ENCODE measurements around the gene ZBTB7C. TPM values are rescaled to one million over a fixed set of nuclear protein-coding genes. Genes with fewer than 3 reads are reported as not detected.

Gene ZBTB7C
- total and polyA plus RNA-seq, 10 of the 15 experiments (the other 5 are each of a cell fraction or from before 2014, with no cell fraction given), result under 0.01 to 0.08 (median 0.01) TPM; not detected in 7

- TF ChIP-seq, protein P1, sequence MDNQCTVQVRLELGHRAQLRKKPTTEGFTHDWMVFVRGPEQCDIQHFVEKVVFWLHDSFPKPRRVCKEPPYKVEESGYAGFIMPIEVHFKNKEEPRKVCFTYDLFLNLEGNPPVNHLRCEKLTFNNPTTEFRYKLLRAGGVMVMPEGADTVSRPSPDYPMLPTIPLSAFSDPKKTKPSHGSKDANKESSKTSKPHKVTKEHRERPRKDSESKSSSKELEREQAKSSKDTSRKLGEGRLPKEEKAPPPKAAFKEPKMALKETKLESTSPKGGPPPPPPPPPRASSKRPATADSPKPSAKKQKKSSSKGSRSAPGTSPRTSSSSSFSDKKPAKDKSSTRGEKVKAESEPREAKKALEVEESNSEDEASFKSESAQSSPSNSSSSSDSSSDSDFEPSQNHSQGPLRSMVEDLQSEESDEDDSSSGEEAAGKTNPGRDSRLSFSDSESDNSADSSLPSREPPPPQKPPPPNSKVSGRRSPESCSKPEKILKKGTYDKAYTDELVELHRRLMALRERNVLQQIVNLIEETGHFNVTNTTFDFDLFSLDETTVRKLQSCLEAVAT (IDR thresholded peaks at IDR 0.05), result no peak
- no peak for TF ChIP-seq RB1 (IDR thresholded peaks at IDR 0.05; ENCODE audit: borderline replicate concordance)
- TF ChIP-seq YY1 (IDR thresholded peaks at IDR 0.05; ENCODE audit: low read depth, low read length), result peak; percentile 51; the same call in 1 of the 2 replicates
- TF ChIP-seq EZH2 (IDR thresholded peaks at IDR 0.05; ENCODE audit: borderline replicate concordance, control insufficient read depth, low read depth, low read length), result no peak
- TF ChIP-seq BHLHE40 (IDR thresholded peaks at IDR 0.05; ENCODE audit: borderline replicate concordance in 1 of 2, low read depth in 2 of 2, low read length in 1 of 2), result no peak
- no peak for TF ChIP-seq SREBF1 (IDR thresholded peaks at IDR 0.05; ENCODE audit: low read length)
Observed at GRCh38 chr18:48030616-48031480, 378.3 kb downstream of the ZBTB7C start (continued).

GRCh38 chr18:48029296-48029986, 379.7 kb downstream of the ZBTB7C start:
- ATAC-seq, result no peak
- Histone ChIP-seq H3K4me3 (no peak overlapping the region), H3K4me2 (ENCODE audit: control insufficient read depth, insufficient read depth) (no peak overlapping the region), H3K4me1 (ENCODE audit: control insufficient read depth, insufficient read depth, low read length) (no peaks in the 10 kb centered on the region), H4K20me1 (ENCODE audit: control insufficient read depth, insufficient read depth) (no peaks in the 10 kb centered on the region), H3K79me2 (ENCODE audit: control insufficient read depth, insufficient read depth, low read length) (no peaks in the 10 kb centered on the region), H3K27ac (ENCODE audit: control insufficient read depth, insufficient read depth) (no peak overlapping the region), H3K27me3 (replicated peaks in 1 of 2; ENCODE audit: control insufficient read depth in 2 of 2, insufficient read depth in 2 of 2, low read length in 1 of 2) (peaks cover 0 to 1% of the 10 kb centered on the region in 2 experiments; a peak in 1 of 4 replicates), H3K9me3 (replicated peaks; ENCODE audit: control insufficient read depth, insufficient read depth, low read length) (no peaks in the 10 kb centered on the region), H3K36me3 (ENCODE audit: control insufficient read depth in 2 of 2, insufficient read depth in 2 of 2, low read length in 1 of 2) (no peaks in the 10 kb centered on the region), H3K9ac (ENCODE audit: control insufficient read depth, insufficient read depth, low read length) (no peak overlapping the region), H2AFZ (ENCODE audit: control insufficient read depth, low read depth, low read length) (no peak overlapping the region)
- BruUV-seq (replicated peaks), result no TSS peak
- CTCF ChIA-PET, result interaction anchor here (1.0 to 1.4 kb wide), 2 partner anchors 248 to 252 kb away, joined by 3 to 4 read pairs; no protein-coding TSS in a partner anchor
- POLR2A ChIA-PET, result no interaction called here
- SMC1A ChIA-PET (ENCODE audit: uncharacterized antibody, unreplicated experiment), result no interaction called here
- RAD21 ChIA-PET (ENCODE audit: unreplicated experiment), result no interaction called here
- in situ Hi-C loops (cut with MboI) (loop anchor here (5.0 kb wide), 1 partner anchor 418 kb away; no protein-coding TSS in a partner anchor), intact Hi-C loops (cut with micrococcal nuclease; ENCODE audit: unreplicated experiment) (no loop called here)
- 58% methylated on average over 49 of the region's 62 CpGs for WGBS (ENCODE audit: insufficient coverage, insufficient replicate concordance, low lambda C conversion rate, missing lambda C conversion rate)
- DNase-seq (ENCODE audit: low read depth, low spot score), result no peak
- FAIRE-seq, result no peak
- TF ChIP-seq ZNF274 (IDR thresholded peaks at IDR 0.05; ENCODE audit: insufficient read depth, insufficient read length) (no peak), TCF3 (IDR thresholded peaks at IDR 0.05; ENCODE audit: borderline replicate concordance, insufficient read depth, low read depth, low read length) (no peak), ATF3 (IDR thresholded peaks at IDR 0.05; ENCODE audit: borderline replicate concordance, extremely low read depth, low read depth, low read length) (no peak), BACH1 (IDR thresholded peaks at IDR 0.05; ENCODE audit: borderline replicate concordance) (no peak), ZBTB33 (IDR thresholded peaks at IDR 0.05) (no peak), NFYB (IDR thresholded peaks at IDR 0.05; ENCODE audit: insufficient read depth, low read depth, low read length) (no peak)
- TF ChIP-seq, protein P2, sequence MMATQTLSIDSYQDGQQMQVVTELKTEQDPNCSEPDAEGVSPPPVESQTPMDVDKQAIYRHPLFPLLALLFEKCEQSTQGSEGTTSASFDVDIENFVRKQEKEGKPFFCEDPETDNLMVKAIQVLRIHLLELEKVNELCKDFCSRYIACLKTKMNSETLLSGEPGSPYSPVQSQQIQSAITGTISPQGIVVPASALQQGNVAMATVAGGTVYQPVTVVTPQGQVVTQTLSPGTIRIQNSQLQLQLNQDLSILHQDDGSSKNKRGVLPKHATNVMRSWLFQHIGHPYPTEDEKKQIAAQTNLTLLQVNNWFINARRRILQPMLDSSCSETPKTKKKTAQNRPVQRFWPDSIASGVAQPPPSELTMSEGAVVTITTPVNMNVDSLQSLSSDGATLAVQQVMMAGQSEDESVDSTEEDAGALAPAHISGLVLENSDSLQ (IDR thresholded peaks at IDR 0.05), result no peak

Measured in GM12878 (cell line).